HG02642 (cell line): Measurements from ENCODE around the gene NUP58.

Experiments used
- ATAC-seq: cut with Tn5 transposase; IDR thresholded peaks from one replicate; pipeline ENCODE4 v1.9.1; 2021; ENCODE audit warnings: mild to moderate bottlenecking; ENCODE audit not compliant: unreplicated experiment, poor library complexity

The NUP58 gene

GRCh38 chr13:25372284-25373081 is 71.1 kb downstream of the NUP58 start:
- no peak for ATAC-seq

DNA sequence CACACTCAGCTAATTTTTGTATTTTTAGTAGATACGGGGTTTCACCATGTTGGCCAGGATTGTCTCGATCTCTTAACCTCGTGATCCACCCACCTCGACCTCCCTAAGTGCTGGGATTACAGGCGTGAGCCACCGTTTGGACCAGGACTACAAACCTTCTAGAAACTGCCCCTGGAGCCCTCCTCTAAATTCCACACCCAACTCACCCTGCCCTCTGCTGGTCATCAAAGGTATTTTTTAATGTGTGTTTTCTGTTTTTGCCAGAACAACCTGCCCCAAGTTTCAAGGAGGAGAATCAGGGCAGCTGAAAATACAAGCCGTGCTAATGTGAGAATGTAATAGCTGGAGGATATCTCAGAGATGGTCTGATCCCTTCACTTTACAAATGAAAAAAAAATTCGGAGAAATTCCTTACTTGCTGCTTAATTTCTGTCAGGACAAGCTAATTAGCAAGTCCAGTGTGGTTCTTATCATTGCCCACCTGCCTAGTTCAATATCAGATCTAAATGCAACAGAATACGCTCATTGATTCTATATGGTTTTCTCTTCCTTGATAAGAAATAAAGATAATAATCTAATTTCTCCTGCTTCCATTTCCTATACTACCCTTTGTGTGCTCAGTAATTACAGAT is 74.4 kb downstream of the NUP58 start:
- ATAC-seq = no peak

- no peak for ATAC-seq
Observed at GRCh38 chr13:25377244-25377962, 76.0 kb downstream of the NUP58 start.

GRCh38 chr13:25378528-25378927 is 77.1 kb downstream of the NUP58 start:
- no peak for ATAC-seq

DNA sequence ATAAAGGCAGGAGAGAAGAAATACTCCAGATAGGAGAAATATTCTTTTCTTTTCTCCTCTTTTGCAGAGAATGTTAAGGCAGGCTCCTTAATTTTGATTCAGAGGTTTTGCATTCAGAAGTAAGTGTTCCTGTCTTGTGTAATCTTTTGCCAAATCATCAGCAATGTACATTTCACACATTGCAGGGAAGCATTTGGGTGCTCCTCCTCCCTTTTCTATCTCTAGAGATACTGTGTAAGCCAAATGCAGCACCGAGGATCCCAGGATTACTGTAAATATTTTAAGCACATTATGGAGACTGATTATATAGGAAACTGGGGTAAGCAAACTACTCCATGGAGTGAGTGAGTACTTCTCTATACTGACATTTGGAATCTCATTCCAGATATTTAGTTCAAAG is 77.6 kb downstream of the NUP58 start:
- no peak for ATAC-seq

- no peak for ATAC-seq
Observed at GRCh38 chr13:25380082-25380481, 78.7 kb downstream of the NUP58 start.

DNA sequence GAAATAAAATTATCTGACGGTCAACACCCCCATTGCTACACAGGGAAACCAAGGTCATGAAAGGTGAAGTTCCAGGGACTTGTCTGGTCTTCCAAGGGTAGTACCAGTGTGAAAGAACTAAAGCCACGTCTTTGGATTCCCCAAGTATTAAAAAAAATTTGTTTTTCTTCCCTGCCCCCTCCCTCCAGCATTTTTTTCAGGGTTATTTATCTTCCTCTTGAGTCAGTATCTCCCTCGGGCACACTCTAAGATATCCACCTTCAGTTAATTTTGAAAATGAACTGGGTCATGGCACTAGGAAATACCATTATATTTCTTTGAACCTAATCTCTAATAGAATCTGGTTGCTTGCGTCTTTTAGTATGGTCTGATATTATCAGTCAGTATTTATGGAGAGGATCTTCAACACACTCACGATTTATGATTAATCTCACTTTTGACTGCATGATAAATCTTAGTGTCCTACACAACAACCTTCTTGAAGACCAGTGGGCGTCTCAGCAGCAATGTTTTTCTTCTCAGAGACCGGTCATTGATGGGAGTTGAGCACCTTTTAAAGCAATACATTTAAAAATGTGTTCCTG is 79.4 kb downstream of the NUP58 start:
- ATAC-seq = no peak

DNA sequence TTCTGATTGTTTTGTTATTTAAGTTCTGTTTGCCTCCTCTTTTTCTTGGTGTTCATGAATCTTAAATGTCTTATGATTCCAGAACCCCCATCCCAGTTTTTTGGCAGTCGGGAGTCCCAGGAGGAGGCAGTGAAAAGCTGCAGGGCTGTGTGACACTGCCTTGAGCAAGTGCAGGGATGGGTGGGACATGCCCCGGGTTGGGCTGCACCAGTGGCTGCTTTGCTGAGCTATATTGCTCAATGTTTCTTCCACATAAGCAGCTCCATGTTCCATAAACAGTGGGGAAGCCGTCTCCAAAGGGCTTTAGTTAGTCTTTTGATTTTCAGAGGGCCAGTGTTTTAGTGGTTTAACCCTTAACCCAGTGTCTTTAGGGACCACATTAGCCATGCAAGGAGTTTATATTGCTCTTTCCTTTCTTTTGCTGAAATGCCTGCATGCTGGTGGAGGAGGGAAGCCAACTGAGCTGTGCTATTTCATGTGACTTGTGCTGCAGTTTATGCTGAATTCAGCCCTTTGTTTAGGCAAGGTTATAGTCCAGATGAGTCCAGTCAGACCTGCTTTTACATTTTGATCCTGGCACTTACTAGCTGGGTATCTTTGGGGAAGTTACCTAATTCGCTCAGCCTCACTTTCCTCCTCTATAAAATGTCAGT is 83.5 kb downstream of the NUP58 start:
- no peak for ATAC-seq

DNA sequence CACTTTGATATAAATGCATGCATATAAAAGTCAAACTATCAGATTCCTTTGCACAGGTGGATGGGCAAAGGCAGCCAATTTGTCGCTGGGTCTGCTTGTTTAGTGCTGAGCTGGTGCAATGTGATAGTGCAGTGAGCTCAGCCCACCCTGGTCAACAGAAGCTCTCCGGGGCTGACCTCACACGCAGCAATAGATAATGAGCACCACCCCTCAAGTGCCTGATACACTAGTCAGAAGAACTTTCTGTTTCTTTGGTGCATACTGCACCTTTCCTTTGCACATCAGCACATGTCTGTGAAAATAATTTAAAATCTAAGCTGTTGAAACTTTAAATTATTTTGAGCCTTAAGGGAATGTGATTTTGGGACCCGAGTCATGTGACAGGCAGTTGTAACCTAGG is 90.5 kb downstream of the NUP58 start:
- ATAC-seq = no peak
